GM13977 (cell line): Measurements from ENCODE around the gene PTGER1.

ENCODE experiments used
- DNase-seq: peaks from one replicate; pipeline ENCODE4 v3.0.0; 2012; ENCODE audit warnings: low spot score
- CTCF ChIP-seq: IDR thresholded peaks from 2 replicates; pipeline ENCODE4 v1.5.1; 2012; ENCODE audit warnings: mild to moderate bottlenecking, control low read depth; ENCODE audit not compliant: insufficient read depth; ENCODE audit errors: extremely low read depth, missing control alignments
- in situ Hi-C: fragments of 300-500 bp; cut with MboI; formaldehyde crosslinking; loops from one replicate; pipeline ENCODE4 v1.12.0; 2022; ENCODE audit warnings: low sequenced_read_pairs, low pct_unique_long_range_greater_than_20kb, mixed read lengths, inconsistent platforms; ENCODE audit not compliant: unreplicated experiment

The PTGER1 gene, protein sequence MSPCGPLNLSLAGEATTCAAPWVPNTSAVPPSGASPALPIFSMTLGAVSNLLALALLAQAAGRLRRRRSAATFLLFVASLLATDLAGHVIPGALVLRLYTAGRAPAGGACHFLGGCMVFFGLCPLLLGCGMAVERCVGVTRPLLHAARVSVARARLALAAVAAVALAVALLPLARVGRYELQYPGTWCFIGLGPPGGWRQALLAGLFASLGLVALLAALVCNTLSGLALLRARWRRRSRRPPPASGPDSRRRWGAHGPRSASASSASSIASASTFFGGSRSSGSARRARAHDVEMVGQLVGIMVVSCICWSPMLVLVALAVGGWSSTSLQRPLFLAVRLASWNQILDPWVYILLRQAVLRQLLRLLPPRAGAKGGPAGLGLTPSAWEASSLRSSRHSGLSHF

DNA sequence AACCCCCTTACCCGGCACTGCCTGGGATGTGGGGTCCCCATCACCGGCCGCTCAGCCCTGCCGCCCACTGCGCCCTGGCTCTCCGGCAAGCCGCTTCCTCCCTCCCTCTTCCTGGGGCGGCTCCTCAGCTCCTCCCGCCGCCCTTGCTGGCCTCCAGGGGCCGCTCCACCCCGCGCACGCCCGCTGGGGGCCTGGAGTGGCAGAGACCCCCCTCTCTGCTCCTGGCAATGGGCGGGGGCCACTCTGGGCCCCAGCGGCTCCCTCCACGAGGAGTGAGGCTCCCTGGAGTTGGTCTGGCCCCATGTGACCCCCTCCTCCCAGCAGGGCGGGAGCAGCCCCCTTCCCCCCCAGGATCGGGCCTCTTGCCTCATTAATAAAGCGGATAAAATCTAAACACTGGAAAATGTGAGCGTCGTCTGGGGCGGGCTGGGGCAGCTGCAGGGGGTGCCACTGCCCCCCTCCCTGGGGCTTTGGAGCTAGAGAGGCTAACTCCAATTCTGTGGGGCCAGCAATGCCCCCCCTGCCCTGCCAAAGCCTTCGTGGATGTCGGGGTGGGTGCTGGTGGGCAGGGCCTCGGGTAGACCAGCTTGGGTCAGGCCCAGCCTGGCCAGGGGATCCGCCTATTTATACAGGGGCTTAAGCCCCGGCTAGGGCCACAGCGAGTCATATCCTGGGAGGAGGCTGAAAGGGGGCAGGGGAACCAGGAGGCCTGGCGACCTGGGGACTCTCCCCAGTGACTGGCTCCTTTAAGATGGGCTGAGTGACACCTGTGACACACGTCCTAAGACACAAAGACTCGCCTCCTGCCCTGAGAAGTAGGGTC is at the start of gene PTGER1:
Gene PTGER1 (minus strand): TSS at position 104 of the 823 bp plus-strand sequence. CDS start 1,034 bp downstream, outside the sequence.
- TF ChIP-seq CTCF = peak; percentile 39
- DNase-seq = peak; percentile 59
- in situ Hi-C loops = no loop called here

- TF ChIP-seq CTCF = no peak
- in situ Hi-C loops = no loop called here
- no peak for DNase-seq
These were observed 45.4 kb upstream of the PTGER1 start for GRCh38 chr19:14520543-14520942.

- in situ Hi-C loops = no loop called here
- TF ChIP-seq CTCF = no peak
- DNase-seq = no peak
These were observed 44.8 kb upstream of the PTGER1 start for GRCh38 chr19:14519860-14520407.

GRCh38 chr19:14519245-14519859 is 44.2 kb upstream of the PTGER1 start:
- TF ChIP-seq CTCF = no peak
- no peak for DNase-seq
- in situ Hi-C loops = no loop called here

- in situ Hi-C loops = no loop called here
- no peak for TF ChIP-seq CTCF
These were observed 42.8 kb upstream of the PTGER1 start, which contains the start of gene DNAJB1 for GRCh38 chr19:14517840-14518505. DNAJB1 (minus strand) TSS chr19:14518397; CDS start chr19:14518349, 48 bp downstream.

GRCh38 chr19:14517446-14517839 is 42.3 kb upstream of the PTGER1 start:
- in situ Hi-C loops = no loop called here
- TF ChIP-seq CTCF = no peak
- DNase-seq = no peak

More at GRCh38 chr19:14517840-14518505, 42.8 kb upstream of the PTGER1 start, which contains the start of gene DNAJB1:
- DNase-seq = peak; percentile 97
